ENCODE measurements around the gene RCC2.

The RCC2 gene

GRCh38 chr1:17441265-17441992 is 2.0 kb upstream of the RCC2 start:
- DNase-seq = no peak

- DNase-seq = no peak
These were observed 1.3 kb upstream of the RCC2 start for GRCh38 chr1:17440827-17441168.

DNA sequence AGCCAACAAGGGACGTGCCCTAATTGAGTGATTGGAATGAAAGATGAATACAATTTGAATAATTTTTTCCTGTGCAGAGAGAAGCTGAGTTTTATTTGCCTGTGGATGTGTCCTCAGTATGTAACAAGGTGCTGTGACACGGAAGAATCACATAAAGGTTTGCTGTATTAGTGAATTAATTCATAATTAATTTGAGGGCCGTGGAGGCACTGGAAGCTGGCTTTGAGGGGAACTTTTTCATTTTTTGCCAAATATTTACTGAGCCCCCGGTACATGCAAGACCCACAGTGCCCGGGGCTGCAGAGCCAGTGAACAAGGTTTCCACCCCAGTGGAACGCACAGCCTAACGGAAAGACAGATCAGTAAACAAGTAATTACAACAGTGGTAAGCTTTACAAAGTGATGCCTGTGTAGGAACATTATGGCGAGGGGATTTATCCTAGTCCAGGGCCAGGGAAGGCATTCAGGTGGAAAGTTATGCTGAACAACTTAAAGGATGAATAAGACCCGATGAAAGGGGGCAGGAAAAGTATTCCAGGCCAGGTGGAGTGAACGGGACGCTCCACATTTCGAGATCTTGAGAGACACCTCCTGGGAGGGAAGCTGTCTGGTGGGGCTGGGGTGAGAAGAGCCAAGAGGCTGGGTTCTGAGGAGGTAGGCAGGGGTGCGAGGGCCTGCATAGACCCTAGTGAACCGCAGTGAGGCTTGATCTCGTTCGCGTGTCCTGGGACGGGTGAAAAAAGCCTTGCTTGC is 773 bp upstream of the RCC2 start:
- DNase-seq = no peak

- DNase-seq = peak; percentile 69
These were observed 893 bp downstream of the RCC2 start for GRCh38 chr1:17438318-17439249.

DNA sequence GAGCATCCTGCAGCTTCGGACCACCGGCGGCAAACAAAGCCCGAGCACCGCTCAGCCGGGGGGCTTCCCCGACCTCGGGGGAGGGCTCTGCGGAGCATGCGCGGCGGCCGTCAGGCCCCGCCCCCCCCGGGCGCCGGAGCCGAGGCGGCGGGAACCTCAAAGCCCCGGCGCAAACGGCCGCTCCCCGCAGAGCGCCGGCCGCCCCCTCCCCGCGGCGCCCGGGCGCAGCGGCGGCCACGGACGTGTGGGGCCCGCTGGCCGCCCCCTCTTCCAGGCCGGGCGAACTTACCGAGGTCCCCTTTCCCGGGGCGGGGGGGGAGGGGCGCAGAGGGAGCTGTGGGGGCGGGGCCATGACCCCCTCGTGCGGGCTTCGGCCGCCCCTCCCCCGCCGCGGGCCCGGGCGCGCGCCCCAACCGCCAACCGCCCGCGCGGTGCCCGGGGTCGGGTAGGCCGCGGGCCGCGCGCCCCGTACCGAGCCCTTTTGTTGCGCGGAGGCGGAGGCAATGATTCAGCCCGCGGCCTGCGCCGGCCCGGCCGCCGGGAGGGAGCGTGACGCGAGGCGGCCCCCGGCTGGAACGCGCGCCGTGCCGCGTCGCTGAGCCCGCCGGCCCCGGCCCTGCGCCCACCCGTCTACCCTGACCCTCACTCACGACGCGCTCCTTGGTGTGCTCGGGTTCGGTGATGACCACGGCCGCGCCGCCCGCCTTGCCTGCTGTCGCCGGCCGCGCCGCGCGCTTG is 1.7 kb downstream of the RCC2 start:
- peak; percentile 75 for DNase-seq

DNA sequence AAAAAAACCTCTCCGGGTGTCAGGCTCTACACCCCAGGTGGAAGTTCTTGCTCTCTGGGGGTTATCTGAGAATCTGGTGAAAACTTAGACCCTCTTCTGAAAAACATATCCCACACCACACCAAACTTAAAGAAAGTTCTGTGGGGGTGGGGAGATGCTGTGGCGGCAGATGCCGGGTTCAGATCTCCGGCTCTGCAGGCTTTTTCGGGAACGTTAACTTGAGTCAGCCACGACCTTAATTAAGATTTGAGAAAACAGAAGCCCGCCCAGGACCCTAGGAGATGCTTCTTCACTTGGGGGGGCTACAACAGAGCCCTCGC is 2.3 kb downstream of the RCC2 start:
- DNase-seq = no peak

DNA sequence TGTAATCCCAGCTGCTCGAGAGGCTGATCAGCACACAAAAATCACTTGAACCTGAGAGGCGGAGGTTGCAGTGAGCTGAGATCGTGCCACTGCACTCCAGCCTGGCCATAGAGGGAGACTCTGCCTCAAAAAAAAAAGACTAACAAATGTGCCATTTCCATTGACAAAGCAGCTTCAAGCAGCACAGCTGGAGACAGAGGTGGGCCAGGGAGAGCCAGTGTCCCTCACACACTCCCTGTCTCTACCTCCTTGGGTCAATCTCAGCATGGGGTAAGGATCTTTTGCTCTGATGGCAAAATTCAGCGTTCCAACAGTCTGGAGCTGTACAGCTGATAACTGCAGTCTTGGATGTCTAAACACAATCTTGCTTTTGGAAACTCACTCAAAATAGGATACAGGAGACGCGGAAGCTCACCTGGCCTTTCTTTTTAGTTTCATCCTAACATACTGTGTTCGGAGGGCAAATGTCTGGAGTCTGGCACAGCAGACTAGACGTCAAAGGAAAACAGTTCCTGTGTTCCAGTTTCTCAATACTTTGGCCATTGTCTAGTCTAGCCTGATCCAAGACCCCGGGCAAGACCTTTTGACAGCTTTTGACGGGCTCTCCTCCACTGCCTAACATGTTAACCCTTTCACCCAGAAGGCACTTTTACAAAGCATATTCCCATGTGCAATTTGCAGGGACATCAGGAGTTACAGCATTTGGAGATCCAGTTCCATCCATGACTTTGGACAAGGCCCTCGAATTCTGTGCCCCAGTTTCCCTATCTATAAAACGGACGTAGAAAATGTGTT is 2.9 kb downstream of the RCC2 start:
- no peak for DNase-seq

DNA sequence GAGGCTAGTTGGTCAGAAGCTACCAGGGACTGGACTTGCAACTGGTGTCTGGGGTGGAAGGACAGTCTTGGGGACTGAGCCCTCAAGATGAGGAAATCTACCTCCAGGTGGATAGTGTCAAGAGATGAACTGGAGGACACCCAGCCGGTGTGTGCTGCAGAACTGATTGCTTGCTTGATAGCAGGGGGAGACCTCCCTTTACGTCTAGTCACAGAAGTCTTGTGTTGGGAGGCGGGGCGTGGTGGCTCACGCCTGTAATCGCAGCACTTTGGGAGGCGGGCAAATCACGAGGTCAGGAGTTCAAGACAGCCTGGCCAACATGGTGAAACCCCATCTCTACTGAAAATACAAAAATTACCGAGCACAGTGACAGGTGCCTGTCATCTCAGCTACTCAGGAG is 4.9 kb downstream of the RCC2 start:
- DNase-seq = no peak

DNA sequence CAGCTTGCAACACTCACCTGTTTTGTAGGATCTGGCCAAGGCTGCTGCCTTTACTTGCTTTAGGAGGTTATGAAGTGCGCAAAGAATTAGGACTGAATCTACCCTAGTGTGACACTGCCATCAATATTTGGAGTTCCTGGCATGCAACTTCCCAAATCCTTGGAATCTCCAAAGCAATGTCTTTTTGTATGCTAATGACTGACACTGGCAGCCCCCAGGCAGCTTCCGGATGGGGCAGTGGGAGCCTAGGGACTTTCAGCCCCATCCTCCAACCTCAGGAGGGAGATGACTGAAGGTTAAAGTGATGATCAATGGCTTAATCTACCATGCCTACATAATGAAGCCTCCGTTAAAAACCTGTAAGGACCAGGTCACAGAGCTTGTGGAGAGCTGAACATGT is 5.5 kb downstream of the RCC2 start:
- no peak for DNase-seq

GRCh38 chr1:17433261-17433660 is 6.2 kb downstream of the RCC2 start:
- DNase-seq = no peak

DNA sequence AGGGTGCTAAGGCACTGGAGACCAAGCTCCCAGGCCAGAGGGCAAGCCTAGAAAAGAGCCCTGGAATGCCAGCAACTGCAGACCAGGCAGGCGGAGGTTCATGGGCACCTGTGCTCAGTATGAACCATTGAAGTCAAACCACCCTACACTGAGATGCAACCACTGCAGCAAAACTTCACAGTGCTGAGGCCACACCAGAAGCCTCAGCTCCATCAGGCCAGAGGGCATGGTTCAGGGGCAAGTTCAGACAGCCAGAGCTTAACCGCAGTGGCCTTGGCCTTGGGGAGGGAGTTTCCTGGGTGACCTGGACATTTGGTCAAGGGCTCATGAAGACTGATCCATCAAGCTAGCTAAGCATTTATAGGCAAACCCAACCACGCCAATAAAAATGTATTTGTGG is 7.1 kb downstream of the RCC2 start:
- no peak for DNase-seq

GRCh38 chr1:17429183-17429582 is 10.3 kb downstream of the RCC2 start:
- DNase-seq = no peak

- no peak for DNase-seq
These were observed 11.5 kb downstream of the RCC2 start for GRCh38 chr1:17427696-17428660.

GRCh38 chr1:17425806-17426600 is 13.5 kb downstream of the RCC2 start:
- no peak for DNase-seq

DNA sequence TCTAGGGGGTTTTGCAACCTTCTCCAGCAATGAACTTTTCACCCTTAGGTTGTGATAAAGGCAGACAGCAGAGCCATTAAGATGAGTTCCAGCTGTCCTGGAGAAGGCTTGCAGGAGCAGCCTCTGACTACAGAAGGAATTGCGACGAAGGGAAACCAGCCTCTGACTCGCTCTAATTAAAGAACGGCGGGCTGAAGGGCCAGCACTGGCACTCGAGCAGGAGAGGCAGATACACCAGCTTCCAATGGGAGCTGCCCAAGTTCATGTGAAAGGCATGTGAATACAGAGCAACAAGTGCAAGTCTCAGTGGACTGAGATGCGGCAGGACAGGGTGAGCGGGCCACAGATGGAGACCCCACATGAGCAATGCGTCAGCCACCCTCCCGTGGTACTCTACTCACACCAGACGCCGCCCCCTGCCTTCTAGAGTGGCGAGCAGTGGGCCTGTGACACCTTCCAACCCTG is 15.7 kb downstream of the RCC2 start:
- DNase-seq = no peak

DNA sequence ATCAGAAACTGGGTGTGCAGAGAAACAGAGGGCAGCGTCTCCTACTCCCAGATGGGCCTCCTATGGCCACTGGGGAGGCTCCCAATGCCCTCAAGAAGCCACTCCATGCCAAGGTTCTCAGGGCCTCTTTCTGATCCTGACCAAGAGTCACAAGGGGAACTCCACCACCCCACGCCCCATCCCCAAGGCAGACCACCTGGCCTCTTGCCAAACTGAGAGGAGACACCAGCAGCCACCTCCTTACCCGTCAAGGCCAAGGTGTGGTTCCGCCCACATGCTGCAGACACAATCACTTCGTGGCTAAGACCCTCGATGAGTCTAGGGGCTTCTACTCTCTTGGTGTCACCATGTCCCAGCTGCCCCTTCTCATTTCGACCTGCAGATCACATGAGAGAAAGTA is 17.0 kb downstream of the RCC2 start:
- DNase-seq = no peak

- DNase-seq = no peak
These were observed 19.0 kb downstream of the RCC2 start for GRCh38 chr1:17420391-17420918.

DNA sequence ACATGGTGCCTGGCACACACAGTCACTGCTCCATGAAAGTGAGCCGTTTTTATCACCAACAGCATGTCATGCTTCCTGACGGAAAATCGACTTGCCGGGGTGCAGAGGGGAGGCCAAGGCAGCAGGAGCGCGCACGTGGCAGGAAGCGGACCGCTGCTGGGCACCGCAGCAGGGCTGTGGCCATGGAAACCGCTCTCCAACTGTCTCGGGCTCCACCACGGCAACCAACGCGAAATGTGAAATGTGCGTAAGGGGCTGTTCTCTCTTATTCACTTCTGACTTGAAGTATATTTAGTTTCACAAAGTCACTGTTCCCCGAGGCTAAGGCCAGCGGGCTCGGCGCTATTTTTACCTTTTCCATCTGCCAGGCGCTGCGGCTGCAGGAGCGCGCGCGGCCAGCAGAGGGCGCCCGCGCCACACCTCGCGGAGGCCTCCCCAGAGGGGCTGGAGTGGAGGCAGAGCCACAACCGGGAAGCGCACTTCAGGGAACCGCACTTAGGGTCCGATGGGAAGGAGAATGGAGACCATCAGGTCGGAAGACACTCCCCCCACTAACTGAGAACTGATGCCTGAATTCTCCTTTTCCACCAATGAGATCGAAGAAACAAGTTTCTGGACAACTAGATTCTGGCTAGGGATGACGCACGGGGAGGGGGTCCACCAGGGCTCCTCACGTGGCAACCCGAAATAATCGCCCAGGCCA is 19.7 kb downstream of the RCC2 start:
- DNase-seq = peak; percentile 76

DNA sequence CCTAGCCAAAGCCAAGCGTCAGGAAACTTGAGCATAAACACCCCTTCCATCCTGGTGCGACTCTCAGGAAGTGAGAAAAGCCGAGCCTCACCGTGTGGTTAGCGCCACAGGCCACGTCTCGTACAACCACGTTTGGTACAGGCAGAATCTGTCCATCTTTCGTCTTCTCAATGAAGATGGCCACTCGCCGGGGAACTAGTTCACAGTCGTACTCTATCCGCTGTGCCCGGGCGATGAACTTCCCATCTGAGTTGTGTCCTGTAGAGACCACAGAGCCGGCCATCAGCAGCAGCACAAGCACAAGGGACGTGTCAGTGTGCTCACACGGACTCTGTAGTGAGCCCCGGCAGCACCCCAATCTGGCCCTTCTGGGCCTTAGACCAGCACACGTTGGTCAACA is 23.1 kb downstream of the RCC2 start:
- no peak for DNase-seq
